ENCODE data around the gene MAP2K5.

GRCh38 chr15:67735896-67736295 is 193.4 kb downstream of the MAP2K5 start:
- TF ChIP-seq POLR2A (IDR thresholded peaks at IDR 0.05): no peak
- no peak for TF ChIP-seq CTCF (IDR thresholded peaks at IDR 0.05)
- TF ChIP-seq EP300 (IDR thresholded peaks at IDR 0.05): no peak
